ACC112 (cell line): Measurements from ENCODE around the gene FAM240B.

ENCODE experiments used
- H2AFZ ChIP-seq: fragments of 200-600 bp; sonication (generic); one replicate; pipeline ENCODE4 v1.6.0; 2017; ENCODE audit warnings: antibody characterized with exemption, low read length; ENCODE audit not compliant: unreplicated experiment
- H3K27ac ChIP-seq: fragments of 200-600 bp; sonication (generic); 2 replicates; pipeline ENCODE4 v1.5.1; 2014; ENCODE audit warnings: low read depth, mild to moderate bottlenecking, antibody characterized with exemption, low read length, moderate library complexity
- H3K27me3 ChIP-seq: fragments of 200-600 bp; sonication (generic); 2 replicates; pipeline ENCODE4 v1.6.1; 2014; ENCODE audit warnings: mild to moderate bottlenecking, antibody characterized with exemption, low read length, moderate library complexity, mixed read lengths; ENCODE audit not compliant: insufficient read depth
- H3K36me3 ChIP-seq: fragments of 200-600 bp; sonication (generic); 2 replicates; pipeline ENCODE4 v1.6.1; 2016; ENCODE audit warnings: mild to moderate bottlenecking, antibody characterized with exemption, low read length, moderate library complexity, mixed read lengths; ENCODE audit not compliant: insufficient read depth
- H3K4me1 ChIP-seq: fragments of 200-600 bp; sonication (generic); one replicate; pipeline ENCODE4 v1.6.1; 2016; ENCODE audit warnings: low read length, mixed read lengths; ENCODE audit not compliant: insufficient read depth, unreplicated experiment, control insufficient read depth
- H3K4me3 ChIP-seq: fragments of 200-600 bp; sonication (generic); 2 replicates; pipeline ENCODE4 v1.5.1; 2014; ENCODE audit warnings: mild to moderate bottlenecking, low read depth, low read length
- H3K79me2 ChIP-seq: fragments of 200-600 bp; sonication (generic); one replicate; pipeline ENCODE4 v1.6.0; 2016; ENCODE audit warnings: low read length; ENCODE audit not compliant: control insufficient read depth, unreplicated experiment, insufficient read depth

FAM240B gene

DNA sequence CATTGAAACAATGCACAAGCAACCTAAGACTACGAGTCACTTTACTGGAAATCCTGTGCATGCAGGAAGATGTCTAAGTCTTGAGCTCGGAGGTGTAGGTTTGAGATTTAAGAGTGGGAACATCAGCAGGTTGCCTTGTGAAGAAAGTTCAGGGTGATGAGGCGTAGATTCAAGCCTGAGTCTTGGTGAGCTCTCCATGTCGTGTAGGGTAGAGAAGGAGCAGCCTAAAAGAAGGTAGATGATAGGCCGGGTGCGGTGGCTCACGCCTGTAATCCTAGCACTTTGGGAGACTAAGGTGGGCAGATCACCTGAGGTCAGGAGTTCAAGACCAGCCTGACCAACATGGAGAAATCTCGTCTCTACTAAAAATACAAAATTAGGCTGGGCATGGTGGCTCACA lies 69.4 kb downstream of the FAM240B start:
- H2AFZ ChIP-seq, result no peak overlapping the region
- H3K4me3 ChIP-seq, result no peak overlapping the region
- no peak overlapping the region for H3K27ac ChIP-seq
- H3K36me3 ChIP-seq, result no peaks in the 10 kb centered on the region
- no peaks in the 10 kb centered on the region for H3K79me2 ChIP-seq
- no peaks in the 10 kb centered on the region for H3K4me1 ChIP-seq
- H3K27me3 ChIP-seq, result peaks cover 18% of the 10 kb centered on the region; the same call in 1 of the 2 replicates

DNA sequence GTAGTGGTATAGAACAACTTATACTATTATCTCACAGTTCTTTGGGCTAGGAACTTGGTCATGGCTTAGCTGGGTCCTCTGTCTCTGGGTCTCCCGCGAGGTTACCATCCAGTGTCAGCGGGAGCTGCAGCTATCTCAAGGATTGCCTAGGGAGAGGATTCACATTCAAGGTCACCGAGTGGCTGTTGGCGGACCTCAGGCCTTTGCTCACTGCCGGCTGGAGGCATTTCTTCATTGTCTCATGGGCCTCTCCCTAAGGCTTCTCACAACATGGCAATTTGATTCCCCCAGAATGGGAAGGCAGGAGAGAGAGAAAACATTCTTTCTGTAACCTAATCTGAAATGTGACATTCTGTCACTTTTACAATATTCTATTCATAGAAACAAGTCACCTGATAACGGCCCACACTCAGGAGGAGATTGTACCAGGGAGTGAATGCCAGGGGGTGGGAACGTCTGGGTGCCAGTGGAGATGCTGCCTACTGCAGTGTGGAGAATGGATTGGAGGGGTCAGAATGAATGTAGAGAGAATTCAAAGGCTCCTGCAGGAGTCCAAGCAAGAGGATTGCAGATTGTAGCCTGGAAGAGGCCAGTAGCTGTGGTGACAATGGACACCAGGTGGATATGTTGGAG lies 70.1 kb downstream of the FAM240B start:
- peaks cover 11% of the 10 kb centered on the region; the same call in 1 of the 2 replicates for H3K27me3 ChIP-seq
- no peak overlapping the region for H3K27ac ChIP-seq
- no peaks in the 10 kb centered on the region for H3K4me1 ChIP-seq
- no peak overlapping the region for H2AFZ ChIP-seq
- H3K36me3 ChIP-seq, result no peaks in the 10 kb centered on the region
- no peaks in the 10 kb centered on the region for H3K79me2 ChIP-seq
- no peak overlapping the region for H3K4me3 ChIP-seq

DNA sequence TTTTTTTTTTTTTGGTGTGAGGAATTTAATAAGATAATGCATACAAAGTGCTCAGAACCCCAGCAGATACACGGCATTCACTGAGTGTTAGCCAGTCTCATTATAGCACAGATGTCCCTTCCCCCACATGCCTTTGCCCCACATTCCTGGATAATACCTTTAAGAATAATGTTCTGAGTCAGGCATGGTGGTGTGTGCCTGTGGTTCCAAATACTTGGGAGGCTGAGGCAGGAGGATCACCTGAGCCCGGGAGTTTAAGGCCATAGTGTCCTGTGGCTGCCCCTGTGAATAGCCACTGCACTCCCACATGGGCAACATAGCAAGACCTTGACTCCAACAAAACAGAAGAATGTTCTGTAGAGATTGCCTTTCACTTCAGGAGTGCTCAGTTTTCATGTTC lies 75.3 kb downstream of the FAM240B start:
- Histone ChIP-seq H3K4me1 (no peaks in the 10 kb centered on the region), H3K27ac (no peak overlapping the region), H3K79me2 (no peaks in the 10 kb centered on the region), H2AFZ (no peak overlapping the region), H3K27me3 (no peaks in the 10 kb centered on the region), H3K4me3 (no peak overlapping the region), H3K36me3 (no peaks in the 10 kb centered on the region)
